ENCODE results near the gene STAT4. TPM values are rescaled to one million over a fixed set of nuclear protein-coding genes. Genes with fewer than 3 reads are reported as not detected.

The STAT4 gene
- polyA plus RNA-seq, 1 donor (not counting 4 experiments of a cell fraction or from before 2014, with no cell fraction given): 2.0 TPM

GRCh38 chr2:191150230-191150599, 579 bp downstream of the STAT4 start:
- no peak for DNase-seq (ENCODE audit: low read depth, low spot score)
- TF ChIP-seq EZH2 (IDR thresholded peaks at IDR 0.05; ENCODE audit: low read length) (no peak), CTCF (optimal IDR thresholded peaks at IDR 0.05 in 1 of 3, IDR thresholded peaks at IDR 0.05 in 1 of 3, conservative IDR thresholded peaks at IDR 0.05 in 1 of 3; ENCODE audit: extremely low read depth in 1 of 3, insufficient read depth in 2 of 3, low read length in 3 of 3) (no peak)
- Histone ChIP-seq H3K9me1 (ENCODE audit: control insufficient read depth, extremely low read depth, insufficient read depth, low read length) (no peaks in the 10 kb centered on the region), H3K27ac (ENCODE audit: control insufficient read depth, insufficient read depth, low read length) (no peak overlapping the region), H3K4me3 (ENCODE audit: control insufficient read depth in 2 of 3, extremely low read depth in 1 of 3, insufficient read depth in 2 of 3, low read depth in 1 of 3, low read length in 3 of 3) (peak overlapping the region; percentile 41 to 85 (median 65)), H3K4me2 (ENCODE audit: control insufficient read depth, extremely low read depth, insufficient read depth, low read depth, low read length) (peak overlapping the region; percentile 93), H2AFZ (ENCODE audit: control insufficient read depth, low read length) (peak overlapping the region; percentile 94), H3K36me3 (ENCODE audit: control insufficient read depth in 2 of 2, extremely low read depth in 1 of 2, insufficient read depth in 2 of 2, low read length in 2 of 2) (no peaks in the 10 kb centered on the region), H3K4me1 (ENCODE audit: control insufficient read depth, extremely low read depth, insufficient read depth, low read length) (peaks cover 14% of the 10 kb centered on the region), H3K79me2 (ENCODE audit: control insufficient read depth, insufficient read depth, low read length) (no peaks in the 10 kb centered on the region), H3K9ac (ENCODE audit: control insufficient read depth, extremely low read depth, insufficient read depth, low read length) (peak overlapping the region; percentile 60), H3K27me3 (ENCODE audit: control insufficient read depth, extremely low read depth, insufficient read depth, low read length) (no peaks in the 10 kb centered on the region), H3K9me3 (ENCODE audit: control insufficient read depth, low read depth, low read length) (no peaks in the 10 kb centered on the region), H4K20me1 (ENCODE audit: control insufficient read depth, extremely low read depth, insufficient read depth, low read length) (no peaks in the 10 kb centered on the region)
- dilution Hi-C loops (cut with MboI; ENCODE audit: extremely low pct_ligation_motif_present, low sequenced_read_pairs): no loop called here
- no peak for FAIRE-seq

GRCh38 chr2:191149391-191149790, 1.4 kb downstream of the STAT4 start:
- no peak for FAIRE-seq
- H3K79me2 ChIP-seq (ENCODE audit: control insufficient read depth, insufficient read depth, low read length): no peaks in the 10 kb centered on the region
- dilution Hi-C loops (cut with MboI; ENCODE audit: extremely low pct_ligation_motif_present, low sequenced_read_pairs): no loop called here

More at GRCh38 chr2:191149391-191149790, 1.4 kb downstream of the STAT4 start:
- Histone ChIP-seq H3K4me2 (ENCODE audit: control insufficient read depth, extremely low read depth, insufficient read depth, low read depth, low read length) (no peak overlapping the region), H2AFZ (ENCODE audit: control insufficient read depth, low read length) (no peak overlapping the region), H3K4me1 (ENCODE audit: control insufficient read depth, extremely low read depth, insufficient read depth, low read length) (peaks cover 14% of the 10 kb centered on the region), H3K9me1 (ENCODE audit: control insufficient read depth, extremely low read depth, insufficient read depth, low read length) (no peaks in the 10 kb centered on the region), H3K27me3 (ENCODE audit: control insufficient read depth, extremely low read depth, insufficient read depth, low read length) (no peaks in the 10 kb centered on the region), H3K36me3 (ENCODE audit: control insufficient read depth in 2 of 2, extremely low read depth in 1 of 2, insufficient read depth in 2 of 2, low read length in 2 of 2) (no peaks in the 10 kb centered on the region), H3K4me3 (ENCODE audit: control insufficient read depth in 2 of 3, extremely low read depth in 1 of 3, insufficient read depth in 2 of 3, low read depth in 1 of 3, low read length in 3 of 3) (no peak overlapping the region), H3K27ac (ENCODE audit: control insufficient read depth, insufficient read depth, low read length) (no peak overlapping the region), H3K9me3 (ENCODE audit: control insufficient read depth, low read depth, low read length) (no peaks in the 10 kb centered on the region), H3K9ac (ENCODE audit: control insufficient read depth, extremely low read depth, insufficient read depth, low read length) (no peak overlapping the region), H4K20me1 (ENCODE audit: control insufficient read depth, extremely low read depth, insufficient read depth, low read length) (no peaks in the 10 kb centered on the region)
- no peak for DNase-seq (ENCODE audit: low read depth, low spot score)
- TF ChIP-seq CTCF (optimal IDR thresholded peaks at IDR 0.05 in 1 of 3, IDR thresholded peaks at IDR 0.05 in 1 of 3, conservative IDR thresholded peaks at IDR 0.05 in 1 of 3; ENCODE audit: extremely low read depth in 1 of 3, insufficient read depth in 2 of 3, low read length in 3 of 3) (no peak), EZH2 (IDR thresholded peaks at IDR 0.05; ENCODE audit: low read length) (no peak)

All from keratinocyte (primary cell).